Brain microvascular endothelial cell (primary cell): ENCODE data around the gene BANK1.

Experiments
- DNase-seq: peaks from one replicate; pipeline ENCODE4 v3.0.0-alpha.2; 2020
- H3K27ac ChIP-seq: fragments of 250-450 bp; sonication (Bioruptor Pico); 2 replicates; pipeline ENCODE4 v1.5.1; 2020; ENCODE audit warnings: mild to moderate bottlenecking, moderate library complexity
- H3K27me3 ChIP-seq: fragments of 250-450 bp; sonication (Bioruptor Pico); replicated peaks from 2 replicates; pipeline ENCODE4 v1.5.1; 2020; ENCODE audit warnings: mild to moderate bottlenecking
- H3K36me3 ChIP-seq: fragments of 250-450 bp; sonication (Bioruptor Pico); replicated peaks from 2 replicates; pipeline ENCODE4 v1.5.1; 2020; ENCODE audit warnings: mild to moderate bottlenecking
- H3K4me3 ChIP-seq: 2 replicates; pipeline ENCODE4 v1.5.1; 2011; ENCODE audit warnings: low read depth, mild to moderate bottlenecking, control low read depth, low read length, moderate library complexity
- CTCF ChIP-seq: IDR thresholded peaks from 2 replicates; pipeline ENCODE4 v1.5.1; 2011; ENCODE audit warnings: low read depth, mild to moderate bottlenecking, moderate library complexity, low read length, control low read depth, inconsistent platforms; ENCODE audit errors: missing control alignments
- in situ Hi-C: cut with HindIII; loops from 2 replicates; pipeline ENCODE4 v1.10.0; 2017; ENCODE audit warnings: low sequenced_read_pairs, low pct_ligation_motif_present

BANK1 gene

GRCh38 chr4:101843054-101843453, 52.5 kb downstream of the BANK1 start:
- in situ Hi-C loops, result no loop called here
- Histone ChIP-seq H3K27me3 (no peaks in the 10 kb centered on the region), H3K36me3 (no peaks in the 10 kb centered on the region), H3K4me3 (no peak overlapping the region), H3K27ac (no peak overlapping the region)
- TF ChIP-seq CTCF, result no peak
- DNase-seq, result no peak

GRCh38 chr4:101846550-101846949, 56.0 kb downstream of the BANK1 start:
- no peak overlapping the region for H3K4me3 ChIP-seq
- H3K27me3 ChIP-seq, result no peaks in the 10 kb centered on the region
- no peak for TF ChIP-seq CTCF
- no peak overlapping the region for H3K27ac ChIP-seq
- no peaks in the 10 kb centered on the region for H3K36me3 ChIP-seq
- in situ Hi-C loops, result no loop called here
- no peak for DNase-seq

- Histone ChIP-seq H3K27me3 (no peaks in the 10 kb centered on the region), H3K27ac (no peak overlapping the region), H3K4me3 (no peak overlapping the region), H3K36me3 (no peaks in the 10 kb centered on the region)
- no peak for TF ChIP-seq CTCF
- no peak for DNase-seq
- in situ Hi-C loops, result no loop called here
Observed at GRCh38 chr4:101850698-101851097, 60.2 kb downstream of the BANK1 start.

- DNase-seq, result no peak
- no peak for TF ChIP-seq CTCF
- Histone ChIP-seq H3K36me3 (no peaks in the 10 kb centered on the region), H3K27ac (no peak overlapping the region), H3K4me3 (no peak overlapping the region), H3K27me3 (no peaks in the 10 kb centered on the region)
- in situ Hi-C loops, result no loop called here
Observed at GRCh38 chr4:101851672-101852071, 61.1 kb downstream of the BANK1 start.

GRCh38 chr4:101853028-101853427, 62.5 kb downstream of the BANK1 start:
- in situ Hi-C loops, result no loop called here
- DNase-seq, result no peak
- H3K27me3 ChIP-seq, result no peaks in the 10 kb centered on the region
- no peak overlapping the region for H3K27ac ChIP-seq
- H3K36me3 ChIP-seq, result no peaks in the 10 kb centered on the region
- H3K4me3 ChIP-seq, result no peak overlapping the region
- no peak for TF ChIP-seq CTCF

- in situ Hi-C loops, result no loop called here
Observed at GRCh38 chr4:101853691-101854090, 63.2 kb downstream of the BANK1 start.

More at GRCh38 chr4:101853691-101854090, 63.2 kb downstream of the BANK1 start:
- no peaks in the 10 kb centered on the region for H3K27me3 ChIP-seq
- H3K27ac ChIP-seq, result no peak overlapping the region
- no peak for DNase-seq
- no peaks in the 10 kb centered on the region for H3K36me3 ChIP-seq
- H3K4me3 ChIP-seq, result no peak overlapping the region
- TF ChIP-seq CTCF, result no peak
